ENCODE measurements around the gene ADCY10. TPM values are rescaled to one million over a fixed set of nuclear protein-coding genes. Genes with fewer than 3 reads are reported as not detected.

ADCY10 gene
- total and polyA plus RNA-seq, 9 of the 15 experiments (the other 6 are each of a cell fraction or from before 2014, with no cell fraction given) = 0.08 to 0.86 (median 0.22) TPM

DNA sequence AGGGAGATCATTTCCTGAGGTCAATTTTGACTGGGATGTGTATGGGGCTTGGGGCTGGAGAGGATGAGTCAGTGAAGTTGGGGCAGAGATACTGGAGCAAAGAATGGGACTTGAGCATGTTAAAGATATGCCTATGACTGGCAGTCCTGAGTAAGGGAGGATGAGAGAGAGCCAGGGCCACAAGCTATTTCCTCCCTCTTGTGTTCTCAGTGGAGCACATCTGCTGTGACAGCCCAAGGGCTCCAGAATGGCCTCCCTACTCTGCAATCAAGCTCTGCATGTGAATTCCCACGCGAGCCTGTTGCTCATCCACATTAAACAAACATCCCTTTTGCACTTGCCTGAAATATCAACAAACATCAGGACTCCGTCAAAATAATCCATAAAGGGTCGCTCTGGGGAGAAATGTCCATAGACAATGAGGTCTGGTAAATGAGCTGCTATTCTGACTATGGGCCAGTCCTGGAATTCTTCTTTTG lies 9.2 kb downstream of the ADCY10 start (continued):
- TF ChIP-seq, protein P1, sequence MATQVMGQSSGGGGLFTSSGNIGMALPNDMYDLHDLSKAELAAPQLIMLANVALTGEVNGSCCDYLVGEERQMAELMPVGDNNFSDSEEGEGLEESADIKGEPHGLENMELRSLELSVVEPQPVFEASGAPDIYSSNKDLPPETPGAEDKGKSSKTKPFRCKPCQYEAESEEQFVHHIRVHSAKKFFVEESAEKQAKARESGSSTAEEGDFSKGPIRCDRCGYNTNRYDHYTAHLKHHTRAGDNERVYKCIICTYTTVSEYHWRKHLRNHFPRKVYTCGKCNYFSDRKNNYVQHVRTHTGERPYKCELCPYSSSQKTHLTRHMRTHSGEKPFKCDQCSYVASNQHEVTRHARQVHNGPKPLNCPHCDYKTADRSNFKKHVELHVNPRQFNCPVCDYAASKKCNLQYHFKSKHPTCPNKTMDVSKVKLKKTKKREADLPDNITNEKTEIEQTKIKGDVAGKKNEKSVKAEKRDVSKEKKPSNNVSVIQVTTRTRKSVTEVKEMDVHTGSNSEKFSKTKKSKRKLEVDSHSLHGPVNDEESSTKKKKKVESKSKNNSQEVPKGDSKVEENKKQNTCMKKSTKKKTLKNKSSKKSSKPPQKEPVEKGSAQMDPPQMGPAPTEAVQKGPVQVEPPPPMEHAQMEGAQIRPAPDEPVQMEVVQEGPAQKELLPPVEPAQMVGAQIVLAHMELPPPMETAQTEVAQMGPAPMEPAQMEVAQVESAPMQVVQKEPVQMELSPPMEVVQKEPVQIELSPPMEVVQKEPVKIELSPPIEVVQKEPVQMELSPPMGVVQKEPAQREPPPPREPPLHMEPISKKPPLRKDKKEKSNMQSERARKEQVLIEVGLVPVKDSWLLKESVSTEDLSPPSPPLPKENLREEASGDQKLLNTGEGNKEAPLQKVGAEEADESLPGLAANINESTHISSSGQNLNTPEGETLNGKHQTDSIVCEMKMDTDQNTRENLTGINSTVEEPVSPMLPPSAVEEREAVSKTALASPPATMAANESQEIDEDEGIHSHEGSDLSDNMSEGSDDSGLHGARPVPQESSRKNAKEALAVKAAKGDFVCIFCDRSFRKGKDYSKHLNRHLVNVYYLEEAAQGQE (IDR thresholded peaks at IDR 0.05; ENCODE audit: borderline replicate concordance) = no peak
- TF ChIP-seq, protein P1 (CRISPR knock-in tag; IDR thresholded peaks at IDR 0.05; ENCODE audit: low read depth) = no peak
- TF ChIP-seq, protein P2, sequence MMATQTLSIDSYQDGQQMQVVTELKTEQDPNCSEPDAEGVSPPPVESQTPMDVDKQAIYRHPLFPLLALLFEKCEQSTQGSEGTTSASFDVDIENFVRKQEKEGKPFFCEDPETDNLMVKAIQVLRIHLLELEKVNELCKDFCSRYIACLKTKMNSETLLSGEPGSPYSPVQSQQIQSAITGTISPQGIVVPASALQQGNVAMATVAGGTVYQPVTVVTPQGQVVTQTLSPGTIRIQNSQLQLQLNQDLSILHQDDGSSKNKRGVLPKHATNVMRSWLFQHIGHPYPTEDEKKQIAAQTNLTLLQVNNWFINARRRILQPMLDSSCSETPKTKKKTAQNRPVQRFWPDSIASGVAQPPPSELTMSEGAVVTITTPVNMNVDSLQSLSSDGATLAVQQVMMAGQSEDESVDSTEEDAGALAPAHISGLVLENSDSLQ (IDR thresholded peaks at IDR 0.05) = peak; percentile 83
- TF ChIP-seq MBD1 (CRISPR knock-in tag; IDR thresholded peaks at IDR 0.05) (no peak), FOSL1 (tag; conservative IDR thresholded peaks at IDR 0.05) (peak; percentile 84), EP300 (IDR thresholded peaks at IDR 0.05; ENCODE audit: low read length) (peak; percentile 25; the same call in 1 of the 2 replicates), CTBP1 (IDR thresholded peaks at IDR 0.05; ENCODE audit: borderline replicate concordance) (peak; percentile 75), CEBPB (tag; IDR thresholded peaks at IDR 0.05) (no peak), MED1 (CRISPR knock-in tag; IDR thresholded peaks at IDR 0.05; ENCODE audit: borderline replicate concordance) (no peak), HDAC3 (IDR thresholded peaks at IDR 0.05; ENCODE audit: borderline replicate concordance, partially characterized antibody) (no peak)
